NCI-H146 treated with DMSO at 0.1 percent for 48 hours (cell line): ENCODE results near the gene NGEF.
"Not testable (repeated sequence)": the region's sequence is repeated elsewhere in the genome, so short reads cannot be mapped to it uniquely, and the experiment has no call there.

Experiments
- DNase-seq: peaks from one replicate; lab custom pipeline; 2025; ENCODE audit not compliant: unreplicated experiment; lab: John Stamatoyannopoulos, UW

NGEF gene

DNA sequence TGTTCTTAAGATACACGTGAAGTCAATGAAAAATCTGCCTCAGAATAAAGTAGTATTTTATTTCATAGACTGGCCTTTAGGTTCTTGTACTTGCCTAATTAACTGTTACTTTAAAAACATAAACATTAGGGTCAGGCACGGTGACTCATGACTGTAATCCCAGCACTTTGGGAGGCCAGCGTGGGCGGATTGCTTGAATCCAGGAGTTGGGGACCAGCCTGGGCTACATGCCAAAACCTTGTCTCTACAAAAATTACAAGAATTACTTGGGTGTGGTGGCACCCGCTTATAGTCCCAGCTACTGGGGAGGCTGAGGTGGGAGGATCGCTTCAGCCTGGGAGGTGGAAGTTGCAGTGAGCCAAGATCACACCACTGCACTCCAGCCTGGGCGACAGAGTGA, 159.0 kb downstream of the NGEF start:
- DNase-seq, result no peak

DNA sequence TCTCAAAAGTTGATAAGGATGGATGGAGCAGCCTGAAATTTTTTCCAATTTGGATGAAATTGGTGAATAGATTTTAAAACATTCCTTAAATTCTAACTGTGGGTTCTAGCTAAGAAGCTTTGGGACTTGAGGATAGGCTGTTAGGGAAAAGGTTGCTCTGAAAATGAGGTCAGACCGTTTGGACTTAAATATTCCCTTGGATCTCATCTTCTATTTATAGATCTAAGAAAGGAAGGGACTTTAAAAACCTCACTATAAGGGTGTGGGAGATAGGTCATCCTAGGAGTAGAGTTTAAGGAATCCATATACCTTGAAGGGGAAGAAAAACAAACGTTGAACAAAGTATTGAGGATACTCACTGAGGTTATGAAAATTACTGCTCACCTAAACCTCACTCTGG, 160.4 kb downstream of the NGEF start:
- DNase-seq, result no peak

- DNase-seq, result not testable (repeated sequence)
These were observed 161.0 kb downstream of the NGEF start for GRCh38 chr2:232852081-232852480.

- DNase-seq, result no peak
These were observed 163.0 kb downstream of the NGEF start for GRCh38 chr2:232850039-232850438.

DNA sequence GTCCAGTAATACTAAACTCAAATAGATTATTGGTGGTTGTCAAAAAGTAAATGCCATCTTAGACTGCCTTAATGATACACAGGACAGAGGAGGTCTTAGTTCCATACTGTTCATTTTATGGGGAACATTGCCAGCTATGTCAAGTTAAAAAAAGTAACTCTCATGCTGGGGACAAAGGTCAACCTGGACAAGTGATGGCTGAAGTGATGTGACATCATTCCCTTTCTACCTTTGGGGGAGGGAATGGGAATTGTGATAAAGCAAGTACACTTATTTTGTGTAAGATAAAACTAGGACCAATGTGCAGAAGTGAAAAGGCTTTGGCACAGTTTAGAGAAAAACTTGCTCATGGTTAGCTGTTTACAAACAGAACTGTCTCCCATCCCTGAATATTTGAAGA, 167.0 kb downstream of the NGEF start:
- no peak for DNase-seq

- no peak for DNase-seq
These were observed 169.2 kb downstream of the NGEF start for GRCh38 chr2:232843834-232844233.

DNA sequence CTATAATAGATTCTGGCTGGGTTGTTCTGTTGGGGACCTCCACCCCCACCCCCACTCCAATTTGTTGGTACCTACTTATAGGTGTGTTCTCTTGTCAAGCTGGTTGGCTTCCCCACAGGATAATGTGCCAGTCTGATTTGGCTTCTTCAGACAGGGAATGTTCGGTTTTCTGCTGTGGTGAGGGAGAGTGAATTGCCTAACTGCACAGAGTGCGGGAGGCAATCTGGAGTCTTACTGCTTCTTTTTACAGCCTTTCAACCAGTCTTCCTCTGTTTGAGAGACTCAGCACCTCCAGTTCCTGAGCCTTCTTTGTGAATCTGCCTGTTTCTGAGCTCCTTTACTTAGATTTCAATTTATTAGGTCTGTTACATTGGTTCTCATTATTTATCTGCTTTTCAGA, 170.4 kb downstream of the NGEF start:
- no peak for DNase-seq

DNA sequence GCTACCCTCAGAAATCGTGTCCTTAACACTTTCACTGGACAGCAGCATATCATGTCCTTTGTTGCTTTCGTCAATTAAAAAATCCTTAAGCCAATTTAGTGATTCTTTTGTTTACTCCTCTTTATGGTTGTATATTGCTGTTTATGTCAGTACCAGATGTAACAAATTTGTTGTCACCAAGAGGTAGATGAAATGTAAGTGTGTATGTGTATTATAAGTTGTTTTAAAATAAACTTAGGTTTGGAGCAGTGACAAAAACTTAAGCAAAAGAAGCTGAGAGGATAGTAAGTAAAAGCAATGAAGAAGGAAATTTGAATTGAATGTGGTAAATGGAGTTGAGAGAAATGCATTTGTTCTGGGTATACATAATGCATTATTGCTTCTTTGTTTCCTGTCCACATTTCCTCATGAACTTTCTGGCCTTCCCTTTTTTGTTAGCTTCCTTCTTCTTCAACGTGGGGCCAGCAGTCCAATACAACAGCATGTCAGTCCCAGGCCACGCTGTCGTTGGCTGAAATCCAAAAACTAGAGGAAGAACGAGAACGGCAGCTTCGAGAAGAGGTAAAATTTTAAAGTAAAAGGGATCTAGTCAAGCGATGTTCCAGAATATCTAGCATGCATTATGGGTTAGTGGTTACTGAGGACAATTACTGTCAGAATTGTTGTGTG, 173.5 kb downstream of the NGEF start:
- no peak for DNase-seq

DNA sequence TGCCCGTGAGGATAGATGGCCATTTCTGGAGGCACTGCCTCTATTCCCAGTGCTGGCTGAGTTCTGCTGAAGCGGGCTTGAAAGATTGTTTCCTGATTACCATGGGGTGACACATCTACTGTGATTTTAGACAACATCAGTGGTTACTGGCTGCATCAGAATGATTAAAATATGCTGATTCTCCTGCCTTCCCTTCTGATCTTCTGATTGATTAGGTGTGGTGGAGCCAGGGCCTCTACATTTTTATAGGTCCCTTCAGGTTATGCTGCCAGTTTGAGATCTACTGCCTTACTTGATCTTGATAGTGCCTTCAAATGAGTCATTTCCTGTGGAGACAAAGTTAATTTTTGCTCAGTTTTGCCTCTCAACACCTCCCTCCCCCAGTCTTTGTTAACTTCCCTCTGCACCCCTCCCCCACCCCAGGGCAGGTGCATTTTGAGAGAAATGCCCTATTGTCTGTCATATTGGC, 174.6 kb downstream of the NGEF start:
- DNase-seq, result no peak

DNA sequence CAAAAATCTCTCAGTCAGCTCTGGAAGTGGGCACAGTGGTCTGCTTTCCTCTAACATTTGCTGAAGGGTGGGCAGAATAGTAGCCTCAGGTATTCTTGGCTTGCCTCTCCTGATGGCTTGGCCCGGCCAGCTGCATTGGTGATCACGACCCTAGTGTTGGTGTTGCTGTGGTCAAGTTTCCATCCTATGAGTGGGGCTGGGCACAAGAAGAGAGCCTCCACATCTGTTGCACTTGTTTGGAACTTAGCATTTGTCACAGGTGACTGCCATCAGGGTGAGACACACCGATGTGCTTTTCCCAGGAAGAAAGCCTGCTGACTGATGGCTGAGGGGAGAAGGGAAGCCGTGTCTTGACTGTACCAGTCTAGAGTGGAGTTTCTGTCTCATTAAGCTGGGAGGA, 176.1 kb downstream of the NGEF start:
- DNase-seq, result no peak

DNA sequence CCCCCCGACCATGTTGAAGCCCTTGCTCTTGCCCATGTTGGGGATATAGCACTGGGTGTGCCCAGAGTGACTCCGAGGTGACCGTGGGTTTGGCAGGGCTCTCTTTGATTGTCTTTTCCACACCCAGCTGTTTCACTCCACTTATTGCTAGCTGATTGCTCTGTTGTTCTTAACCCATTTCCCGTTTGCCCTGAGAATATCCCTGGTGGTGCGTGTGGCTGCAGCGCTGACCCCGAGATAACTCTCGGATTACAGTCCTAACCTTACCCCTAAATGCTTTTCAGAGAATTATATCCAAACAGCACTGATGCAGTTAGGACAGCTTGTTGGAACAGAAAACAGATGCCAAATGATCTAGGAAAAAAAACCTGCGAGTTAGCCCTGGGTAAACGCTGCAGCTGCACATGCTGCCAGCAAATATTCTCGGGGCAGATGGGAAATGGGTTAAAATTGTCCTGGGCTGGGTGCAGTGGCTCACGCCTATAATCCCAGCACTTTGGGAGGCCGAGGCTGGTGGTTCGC, 177.3 kb downstream of the NGEF start:
- DNase-seq, result no peak

DNA sequence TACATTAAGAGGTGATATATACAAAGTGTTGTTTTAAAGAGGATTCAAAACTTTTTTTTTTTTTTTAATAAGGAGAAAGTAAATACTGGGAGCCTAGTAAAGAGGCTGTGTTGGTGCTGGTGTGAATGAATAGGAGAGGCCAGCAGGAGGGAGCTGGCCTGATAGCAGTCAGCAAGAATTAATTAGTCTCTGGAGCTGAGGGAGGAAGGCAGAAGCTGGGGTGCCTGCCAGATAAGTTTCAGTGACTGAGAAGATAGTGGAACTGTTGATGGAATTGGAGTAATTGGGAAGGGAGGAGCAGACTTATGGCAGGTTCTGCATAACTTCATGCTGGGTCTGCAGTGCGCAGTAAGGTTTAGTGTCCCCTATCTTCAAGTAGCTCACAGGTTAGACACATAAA, 179.2 kb downstream of the NGEF start:
- no peak for DNase-seq

GRCh38 chr2:232831496-232831895, 181.6 kb downstream of the NGEF start:
- DNase-seq, result no peak

DNA sequence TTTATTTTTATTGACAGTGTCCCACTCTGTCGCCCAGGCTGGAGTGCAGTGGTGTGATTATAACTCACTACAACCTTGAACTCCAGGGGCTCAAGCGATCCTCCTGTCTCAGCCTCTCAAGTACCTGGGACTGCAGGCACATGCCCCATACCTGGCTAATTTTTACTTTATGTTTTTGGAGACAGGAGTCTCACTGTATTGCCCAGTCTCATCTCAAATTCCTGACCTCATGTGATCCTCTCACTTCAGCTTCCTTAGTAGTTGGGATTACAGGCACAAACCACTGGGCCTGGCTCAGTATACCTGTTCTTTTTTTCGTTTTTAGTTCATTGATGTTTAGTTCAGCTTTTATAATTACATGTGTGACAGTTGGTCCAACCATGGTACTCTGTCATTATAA, 183.1 kb downstream of the NGEF start:
- no peak for DNase-seq
